WI38 (cell line): ENCODE results near the gene CDH23.

Source experiments
- H3K4me3 ChIP-seq: 2 replicates; pipeline ENCODE4 v1.5.1; 2011; ENCODE audit warnings: low read depth, mild to moderate bottlenecking, control low read depth, low read length
- CTCF ChIP-seq: IDR thresholded peaks from 2 replicates; pipeline ENCODE4 v1.5.1; 2012; ENCODE audit warnings: low read depth, mild to moderate bottlenecking, control low read depth, low read length

CDH23 gene

GRCh38 chr10:71523756-71524155 lies 127.0 kb downstream of the CDH23 start:
- no peak overlapping the region for H3K4me3 ChIP-seq
- no peak for TF ChIP-seq CTCF

- no peak overlapping the region for H3K4me3 ChIP-seq
- no peak for TF ChIP-seq CTCF
Measured at GRCh38 chr10:71525092-71525491, 128.4 kb downstream of the CDH23 start.

DNA sequence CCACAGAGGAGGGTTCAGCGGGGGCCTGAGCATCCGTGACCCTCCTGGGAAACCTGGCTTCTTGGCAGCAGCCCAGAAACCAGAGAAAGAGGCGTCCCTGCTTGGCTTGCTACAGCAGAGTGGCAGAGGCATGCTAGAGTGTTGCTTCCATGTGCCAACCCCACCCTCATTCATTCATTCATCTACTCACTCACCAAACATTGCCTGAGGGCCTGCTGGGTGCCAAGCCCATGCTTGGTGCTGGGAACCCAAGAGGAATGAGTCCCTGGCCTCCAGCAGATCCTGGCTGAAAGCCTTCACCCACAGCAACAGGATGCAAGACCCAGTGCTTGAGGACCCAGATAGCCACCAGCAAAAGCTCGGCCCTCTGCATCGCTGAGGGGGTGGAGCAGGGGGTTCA lies 129.0 kb downstream of the CDH23 start:
- no peak overlapping the region for H3K4me3 ChIP-seq
- no peak for TF ChIP-seq CTCF

DNA sequence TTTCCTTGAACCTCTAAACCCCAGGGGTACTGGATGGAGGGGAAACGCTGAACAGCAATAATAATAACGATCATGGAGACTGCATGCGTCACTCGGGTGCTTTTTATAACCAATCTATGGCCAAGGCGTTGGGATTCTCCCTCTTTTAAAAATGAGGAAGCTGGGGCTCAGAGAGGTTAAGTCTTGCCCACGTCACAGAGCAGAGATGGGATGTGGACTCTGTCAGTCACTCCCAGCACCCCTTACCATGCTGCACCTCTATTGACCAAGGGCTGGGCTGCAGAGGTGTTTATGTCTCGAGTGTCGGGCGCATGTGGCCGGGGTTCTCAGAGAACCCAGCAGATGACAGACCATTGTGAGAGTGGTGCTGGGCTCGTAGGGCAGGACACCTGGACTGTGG lies 129.9 kb downstream of the CDH23 start:
- no peak for TF ChIP-seq CTCF
- no peak overlapping the region for H3K4me3 ChIP-seq

- TF ChIP-seq CTCF: no peak
- H3K4me3 ChIP-seq: no peak overlapping the region
Measured at GRCh38 chr10:71527135-71527534, 130.4 kb downstream of the CDH23 start.

DNA sequence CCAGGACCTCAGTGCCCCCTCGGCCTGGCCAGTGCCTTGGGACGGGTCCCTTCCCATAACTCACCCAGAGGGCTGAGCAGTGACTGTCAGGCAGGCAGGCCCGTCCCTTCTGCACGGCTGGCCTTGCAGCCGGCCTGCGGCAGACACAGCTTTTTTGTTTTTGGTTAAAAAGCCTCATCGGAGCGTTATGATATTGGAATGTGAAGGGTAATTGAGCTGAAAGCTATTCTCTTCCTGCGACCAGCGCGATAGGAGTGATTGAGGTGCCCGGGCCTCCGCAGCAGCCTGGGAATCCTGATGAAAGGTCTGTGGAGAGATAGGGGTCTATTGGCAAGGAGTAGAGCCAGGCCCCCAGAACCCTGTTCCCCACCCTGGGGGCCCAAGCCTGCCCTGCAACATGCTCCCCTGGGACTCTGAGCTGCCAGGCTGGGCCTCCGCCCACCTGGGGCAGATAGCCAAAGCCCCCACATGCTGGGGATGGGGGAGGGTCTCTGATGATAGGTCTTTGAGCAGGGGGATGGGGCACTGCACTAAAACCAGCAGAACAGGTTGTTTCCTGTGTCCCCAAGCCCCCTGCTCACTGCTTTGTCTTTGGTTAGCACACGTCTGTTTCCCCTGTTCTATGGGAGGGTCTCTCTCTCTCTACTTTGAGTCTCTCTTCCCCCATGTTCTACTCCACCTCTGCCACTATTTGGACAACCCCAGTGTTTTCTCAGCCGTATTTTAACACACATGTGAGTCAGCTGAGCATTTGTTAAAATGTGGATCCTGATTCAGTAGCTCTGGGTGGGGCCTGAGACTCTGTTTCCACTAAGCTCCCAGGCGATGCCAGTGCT lies 131.9 kb downstream of the CDH23 start:
- TF ChIP-seq CTCF: no peak
- H3K4me3 ChIP-seq: no peak overlapping the region

- no peak for TF ChIP-seq CTCF
- no peak overlapping the region for H3K4me3 ChIP-seq
Measured at GRCh38 chr10:71529207-71529827, 132.6 kb downstream of the CDH23 start.
